HG03175 (cell line): ENCODE results near the gene HSPH1.

ENCODE experiments used
- ATAC-seq: cut with Tn5 transposase; IDR thresholded peaks from one replicate; pipeline ENCODE4 v1.9.1; 2021; ENCODE audit warnings: mild to moderate bottlenecking, moderate library complexity; ENCODE audit not compliant: unreplicated experiment

The HSPH1 gene

GRCh38 chr13:31161557-31162150, at the start of gene HSPH1:
Gene HSPH1, minus strand, starts transcription at chr13:31161904. Its CDS starts 322 bp downstream, at chr13:31161582.
- peak; percentile 82 for ATAC-seq

DNA sequence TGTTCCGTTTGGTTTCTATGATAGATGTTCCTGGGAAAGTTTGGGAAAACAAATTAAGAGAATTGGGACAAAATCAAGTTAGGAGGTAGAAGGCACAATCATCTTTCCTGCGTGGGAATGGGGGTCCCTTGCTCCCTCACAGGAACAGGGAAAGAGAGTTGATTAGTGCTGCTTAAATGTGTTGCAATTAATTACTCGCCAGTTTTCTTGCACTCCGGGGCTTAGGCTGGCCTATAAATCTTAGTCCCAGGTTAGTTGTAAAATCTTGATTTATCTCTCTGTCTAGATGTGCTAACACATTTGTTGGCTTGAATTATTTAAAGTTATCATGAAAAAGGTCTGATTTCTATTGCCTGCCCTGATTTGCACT, 48.1 kb upstream of the HSPH1 start:
- no peak for ATAC-seq

DNA sequence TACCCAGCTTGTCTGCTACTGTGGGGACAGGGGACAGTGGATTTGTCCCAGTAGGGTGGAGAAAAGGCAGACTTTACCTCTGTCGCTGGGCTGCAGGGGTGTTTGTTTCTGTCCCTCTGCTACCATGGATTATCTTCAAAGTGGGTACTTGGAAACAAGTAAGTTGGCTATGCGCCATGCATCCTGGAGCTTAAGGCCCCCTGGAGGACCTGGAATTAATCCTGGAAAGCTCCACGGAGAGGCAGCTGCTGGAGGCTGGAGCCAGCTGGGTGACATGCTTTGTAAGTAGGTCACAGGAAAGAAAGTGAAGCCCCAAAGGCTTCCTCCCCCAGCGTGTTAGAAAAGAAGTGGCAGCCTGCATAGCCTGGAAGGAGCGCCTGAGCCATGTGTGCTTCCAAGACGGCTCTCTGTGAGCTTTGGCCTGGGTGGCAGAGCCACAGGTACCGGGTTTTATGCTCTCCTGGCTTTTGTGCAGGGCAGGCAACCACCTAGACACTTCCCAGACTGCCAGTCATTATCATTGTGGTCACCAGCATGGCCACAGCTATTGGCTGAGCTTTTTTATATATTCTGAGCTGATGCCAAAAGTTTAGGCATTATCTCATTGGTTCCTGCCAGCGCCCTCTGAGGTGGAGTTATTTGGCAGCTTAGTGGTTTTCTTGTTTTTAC, 47.6 kb upstream of the HSPH1 start:
- ATAC-seq = no peak

- ATAC-seq = no peak
Observed at GRCh38 chr13:31208559-31209122, 46.9 kb upstream of the HSPH1 start.

DNA sequence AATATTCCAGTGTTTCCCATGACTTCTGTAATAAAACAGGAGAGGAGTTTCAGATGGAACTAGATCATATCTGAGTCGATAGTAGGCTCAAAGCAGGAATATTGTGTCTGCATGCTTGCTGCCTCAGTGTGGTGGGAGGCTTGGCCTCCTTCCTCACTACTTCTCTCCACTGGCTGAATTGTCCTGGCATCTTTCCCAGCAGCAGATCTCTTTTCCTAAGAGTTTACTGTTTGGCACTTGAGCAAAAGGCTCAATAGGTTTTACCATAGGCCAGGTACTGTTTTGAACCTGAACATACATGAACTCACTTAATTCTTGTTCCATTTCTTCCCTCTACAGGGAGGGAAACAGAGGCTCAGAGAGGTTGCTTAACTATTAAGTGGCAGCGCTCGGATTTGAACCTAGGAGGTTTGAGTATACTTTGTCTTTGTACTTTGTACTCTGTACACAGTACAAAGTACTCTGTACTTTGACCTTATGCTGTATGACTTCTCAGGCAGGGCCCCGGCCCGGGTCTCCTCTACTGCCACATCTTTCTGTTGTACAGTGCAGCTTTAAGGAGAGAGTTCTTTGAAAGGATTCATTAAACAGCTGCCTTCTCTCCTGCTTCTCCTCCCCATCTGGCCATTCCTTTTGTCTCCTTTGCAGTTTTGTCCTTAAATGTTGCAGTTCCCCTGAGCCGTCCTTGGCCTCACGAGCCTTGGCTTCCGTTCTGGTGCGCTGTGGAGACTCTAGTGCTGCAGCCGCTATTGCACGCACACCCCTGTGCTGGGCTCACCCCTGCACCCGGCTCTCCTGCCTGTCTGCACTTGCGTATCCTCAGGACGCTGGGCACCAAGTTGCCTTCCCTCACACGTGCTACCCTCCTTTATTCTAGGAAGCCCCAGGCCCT, 46.2 kb upstream of the HSPH1 start:
- ATAC-seq = no peak

DNA sequence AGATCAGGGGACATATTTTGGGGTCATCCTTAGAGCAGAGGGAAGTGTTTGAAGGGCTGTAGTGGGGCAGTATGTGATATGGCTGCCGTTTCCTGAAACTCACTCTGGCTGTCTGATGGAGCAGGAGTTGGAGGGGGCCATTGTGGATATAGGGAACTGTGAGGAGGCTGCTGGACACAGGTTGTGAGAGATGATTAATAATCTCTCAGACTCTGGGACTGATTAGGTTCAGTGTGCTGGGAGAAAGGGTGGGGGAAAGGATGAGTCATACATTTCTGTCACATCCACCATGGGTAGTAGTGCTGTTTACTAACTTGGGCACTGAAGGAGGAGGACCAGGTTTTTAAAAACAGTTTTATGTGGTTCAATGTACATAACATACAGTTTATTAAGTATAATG, 42.9 kb upstream of the HSPH1 start:
- ATAC-seq = no peak

DNA sequence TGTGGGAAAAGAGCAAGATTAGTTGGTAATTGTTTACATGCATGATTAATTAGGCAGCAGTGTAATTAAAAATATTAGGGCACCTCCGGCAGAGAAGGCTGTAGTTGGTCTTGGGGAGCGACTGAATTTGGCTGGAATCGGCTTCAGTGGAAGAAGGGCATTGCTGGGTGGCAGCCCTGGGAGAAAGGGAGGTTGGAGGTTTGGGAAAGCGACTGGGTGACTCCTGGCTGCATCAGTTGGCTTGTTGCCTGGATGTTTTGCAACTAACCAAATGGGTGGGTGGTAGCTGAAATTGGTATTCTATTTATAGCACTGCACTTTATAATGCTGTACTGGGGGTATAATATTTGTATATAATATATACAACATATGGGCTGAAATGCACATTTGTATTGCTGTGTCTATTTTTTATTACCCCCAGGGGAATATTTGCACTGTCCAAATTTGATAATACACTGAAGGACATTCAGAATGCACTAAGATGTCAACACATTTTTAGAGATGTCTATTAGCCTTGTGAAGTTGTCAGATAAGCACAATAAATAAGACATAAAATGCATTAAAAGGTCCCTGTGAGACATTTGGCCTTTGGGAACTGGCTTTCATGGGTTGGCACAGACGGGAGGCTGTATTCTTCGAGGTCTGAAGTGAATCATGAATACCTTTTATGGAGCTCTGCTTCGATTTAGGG, 39.8 kb upstream of the HSPH1 start:
- ATAC-seq = no peak

- ATAC-seq = peak; percentile 15
Observed at GRCh38 chr13:31200637-31200971, 38.9 kb upstream of the HSPH1 start.

- peak; percentile 86 for ATAC-seq
Observed at GRCh38 chr13:31199849-31200636, 38.3 kb upstream of the HSPH1 start, which contains the start of gene B3GLCT. Gene B3GLCT, plus strand, starts transcription at chr13:31199975. Its CDS starts 110 bp downstream, at chr13:31200085.

- ATAC-seq = no peak
Observed at GRCh38 chr13:31199527-31199848, 37.8 kb upstream of the HSPH1 start.

- no peak for ATAC-seq
Observed at GRCh38 chr13:31198519-31198918, 36.8 kb upstream of the HSPH1 start.

- no peak for ATAC-seq
Observed at GRCh38 chr13:31196992-31197391, 35.3 kb upstream of the HSPH1 start.

GRCh38 chr13:31195616-31196015, 33.9 kb upstream of the HSPH1 start:
- no peak for ATAC-seq

GRCh38 chr13:31192306-31192705, 30.6 kb upstream of the HSPH1 start:
- no peak for ATAC-seq

DNA sequence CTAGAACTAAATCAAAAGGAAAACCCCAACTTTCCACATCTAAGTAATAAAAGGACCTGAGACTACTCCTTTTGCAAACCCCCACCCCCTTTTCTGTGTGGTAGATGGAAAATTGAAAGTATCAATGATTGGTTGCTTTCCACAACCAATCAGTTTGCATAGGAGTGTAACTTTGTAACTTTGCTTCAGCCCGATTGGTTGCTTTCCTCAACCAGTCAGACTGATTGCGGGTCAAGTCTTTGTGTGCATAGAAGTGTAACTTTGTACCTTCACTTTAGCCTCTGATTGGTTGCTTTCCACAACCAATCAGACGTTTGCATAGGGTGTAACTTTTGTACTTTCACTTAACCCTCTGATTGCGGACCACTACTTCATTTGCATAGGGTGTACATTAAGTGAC, 30.0 kb upstream of the HSPH1 start:
- no peak for ATAC-seq

GRCh38 chr13:31184981-31185645, 23.4 kb upstream of the HSPH1 start:
- no peak for ATAC-seq

DNA sequence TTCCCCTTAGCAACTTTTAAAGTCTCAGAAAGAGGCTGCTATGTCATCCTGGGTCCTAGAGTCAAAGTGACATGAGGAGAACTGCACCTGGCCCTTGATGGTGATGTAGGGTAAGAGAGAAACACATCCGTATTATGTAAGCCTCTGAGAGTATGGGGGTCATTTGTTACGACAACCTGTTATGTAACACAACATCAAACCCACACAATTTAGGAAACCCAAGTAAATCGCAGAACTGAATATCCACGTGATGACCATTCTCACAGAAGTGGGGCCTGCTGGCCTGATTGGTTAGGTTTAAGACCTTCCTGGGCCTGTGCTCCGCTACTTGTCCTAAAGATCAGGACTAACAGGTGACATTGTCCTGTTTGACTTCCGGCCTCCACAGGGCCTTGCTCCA, 22.7 kb upstream of the HSPH1 start:
- no peak for ATAC-seq

DNA sequence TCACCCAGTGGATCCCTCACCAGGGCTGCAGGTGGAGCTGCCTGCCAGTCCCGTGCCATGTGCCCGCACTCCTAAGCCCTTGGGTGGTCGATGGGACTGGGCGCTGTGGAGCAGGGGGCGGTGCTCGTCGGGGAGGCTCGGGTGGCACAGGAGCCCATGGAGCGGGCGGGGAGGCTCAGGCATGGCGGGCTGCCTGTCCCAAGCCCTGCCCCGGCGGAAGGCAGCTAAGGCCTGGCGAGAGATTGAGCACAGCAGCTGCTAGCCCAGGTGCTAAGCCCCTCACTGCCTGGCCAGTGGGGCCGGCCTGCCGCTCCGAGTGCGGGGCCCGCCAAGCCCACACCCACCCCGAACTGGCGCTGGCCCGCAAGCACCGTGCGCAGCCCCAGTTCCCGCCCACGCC, 21.3 kb upstream of the HSPH1 start:
- no peak for ATAC-seq

DNA sequence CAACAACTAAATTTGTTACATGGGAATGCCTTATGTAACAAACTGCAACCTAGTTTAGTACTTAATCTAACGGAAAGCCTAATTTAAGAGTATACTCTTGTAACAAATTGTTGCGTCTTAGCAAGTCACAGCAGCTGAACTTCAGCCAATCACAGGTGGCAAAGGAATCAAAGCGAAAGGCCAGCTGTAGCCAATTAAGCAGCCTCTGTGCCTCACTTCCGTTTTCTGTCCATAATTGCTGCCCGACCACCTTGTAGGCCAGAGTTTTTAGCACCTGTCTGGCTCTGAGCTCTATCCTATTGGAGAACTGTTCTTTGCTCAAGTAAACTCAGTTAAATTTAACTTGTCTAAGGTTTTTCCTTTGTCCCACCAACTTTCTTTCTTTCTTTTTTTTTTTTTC, 18.1 kb upstream of the HSPH1 start:
- ATAC-seq = no peak

DNA sequence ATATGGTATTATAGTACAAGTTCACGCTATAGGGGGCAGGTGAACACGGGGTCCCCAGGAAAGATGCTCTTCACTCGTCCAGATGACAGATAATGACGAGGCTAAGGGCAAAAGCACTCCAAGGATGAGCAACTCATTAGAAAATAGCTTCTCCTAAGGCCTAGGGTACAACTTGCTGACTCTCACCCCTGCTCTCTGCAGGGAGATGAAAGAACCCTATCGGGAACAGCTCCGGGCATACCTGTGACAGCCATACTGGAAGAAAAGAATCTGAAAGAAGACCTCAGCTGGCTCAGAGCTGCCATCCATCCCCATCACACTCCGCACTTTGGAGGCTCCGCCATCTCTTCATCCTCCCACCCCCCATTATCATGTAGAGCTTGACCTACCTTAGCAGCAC, 17.5 kb upstream of the HSPH1 start:
- ATAC-seq = no peak
